ENCODE data around the gene NIPAL3. TPM values are rescaled to one million over a fixed set of nuclear protein-coding genes. Genes with fewer than 3 reads are reported as not detected.

NIPAL3 gene
- total RNA-seq, 1 donor from 2014 or later: 29.3 TPM

GRCh38 chr1:24416666-24417391, 1.2 kb downstream of the NIPAL3 start:
- Mint-ChIP-seq H3K9me3 (ENCODE audit: low read depth) (no peaks in the 10 kb centered on the region), H3K4me3 (ENCODE audit: unreplicated experiment) (peak overlapping the region; percentile 95), H3K4me1 (ENCODE audit: low read depth) (peaks cover 55% of the 10 kb centered on the region), H3K36me3 (ENCODE audit: low read depth) (peaks cover 11% of the 10 kb centered on the region), H3K27me3 (ENCODE audit: low read depth) (no peaks in the 10 kb centered on the region), H3K27ac (ENCODE audit: unreplicated experiment) (peak overlapping the region; percentile 88)
- no peak for DNase-seq (ENCODE audit: low spot score)
- TF ChIP-seq CTCF (IDR thresholded peaks at IDR 0.05): no peak

GRCh38 chr1:24417681-24418080, 2.1 kb downstream of the NIPAL3 start:
- H3K4me1 Mint-ChIP-seq (ENCODE audit: low read depth): peaks cover 48% of the 10 kb centered on the region

GRCh38 chr1:24418898-24419628, 3.5 kb downstream of the NIPAL3 start:
- H3K27ac Mint-ChIP-seq (ENCODE audit: unreplicated experiment): peak overlapping the region; percentile 60
- no peak overlapping the region for H3K4me3 Mint-ChIP-seq (ENCODE audit: unreplicated experiment)
- peaks cover 16% of the 10 kb centered on the region for H3K36me3 Mint-ChIP-seq (ENCODE audit: low read depth)
- peaks cover 36% of the 10 kb centered on the region for H3K4me1 Mint-ChIP-seq (ENCODE audit: low read depth)
- no peaks in the 10 kb centered on the region for H3K9me3 Mint-ChIP-seq (ENCODE audit: low read depth)
- TF ChIP-seq CTCF (IDR thresholded peaks at IDR 0.05): no peak
- H3K27me3 Mint-ChIP-seq (ENCODE audit: low read depth): no peaks in the 10 kb centered on the region
- no peak for DNase-seq (ENCODE audit: low spot score)

More at GRCh38 chr1:24417681-24418080, 2.1 kb downstream of the NIPAL3 start:
- TF ChIP-seq CTCF (IDR thresholded peaks at IDR 0.05): no peak
- Mint-ChIP-seq H3K27me3 (ENCODE audit: low read depth) (no peaks in the 10 kb centered on the region), H3K9me3 (ENCODE audit: low read depth) (no peaks in the 10 kb centered on the region), H3K36me3 (ENCODE audit: low read depth) (peaks cover 16% of the 10 kb centered on the region), H3K27ac (ENCODE audit: unreplicated experiment) (peak overlapping the region; percentile 57), H3K4me3 (ENCODE audit: unreplicated experiment) (no peak overlapping the region)
- no peak for DNase-seq (ENCODE audit: low spot score)

GRCh38 chr1:24420547-24420946, 4.9 kb downstream of the NIPAL3 start:
- no peak overlapping the region for H3K27ac Mint-ChIP-seq (ENCODE audit: unreplicated experiment)
- TF ChIP-seq CTCF (IDR thresholded peaks at IDR 0.05): no peak
- H3K36me3 Mint-ChIP-seq (ENCODE audit: low read depth): peaks cover 16% of the 10 kb centered on the region
- no peak for DNase-seq (ENCODE audit: low spot score)
- H3K9me3 Mint-ChIP-seq (ENCODE audit: low read depth): no peaks in the 10 kb centered on the region
- no peak overlapping the region for H3K4me3 Mint-ChIP-seq (ENCODE audit: unreplicated experiment)
- H3K27me3 Mint-ChIP-seq (ENCODE audit: low read depth): no peaks in the 10 kb centered on the region
- H3K4me1 Mint-ChIP-seq (ENCODE audit: low read depth): peaks cover 29% of the 10 kb centered on the region

- H3K27ac Mint-ChIP-seq (ENCODE audit: unreplicated experiment): no peak overlapping the region
- H3K4me1 Mint-ChIP-seq (ENCODE audit: low read depth): peaks cover 22% of the 10 kb centered on the region
- H3K36me3 Mint-ChIP-seq (ENCODE audit: low read depth): peaks cover 18% of the 10 kb centered on the region
- H3K9me3 Mint-ChIP-seq (ENCODE audit: low read depth): no peaks in the 10 kb centered on the region
- no peak overlapping the region for H3K4me3 Mint-ChIP-seq (ENCODE audit: unreplicated experiment)
- no peak for DNase-seq (ENCODE audit: low spot score)
- TF ChIP-seq CTCF (IDR thresholded peaks at IDR 0.05): peak; percentile 3
- H3K27me3 Mint-ChIP-seq (ENCODE audit: low read depth): no peaks in the 10 kb centered on the region
These were observed 5.9 kb downstream of the NIPAL3 start for GRCh38 chr1:24421502-24421901.

Measured in chondrocyte (in vitro differentiated cells).